GM18861 (cell line): ENCODE measurements around the gene SLC45A3.
"Not testable (repeated sequence)": the region's sequence is repeated elsewhere in the genome, so short reads cannot be mapped to it uniquely, and the experiment has no call there.

Experiments used
- ATAC-seq: cut with Tn5 transposase; IDR thresholded peaks from one replicate; pipeline ENCODE4 v1.9.1; 2021; ENCODE audit not compliant: unreplicated experiment

SLC45A3 gene

GRCh38 chr1:205680073-205680851, at the start of gene SLC45A3:
Gene SLC45A3 (minus strand): TSS chr1:205680509. CDS start chr1:205664656, 15,853 bp downstream.
- ATAC-seq, result no peak

DNA sequence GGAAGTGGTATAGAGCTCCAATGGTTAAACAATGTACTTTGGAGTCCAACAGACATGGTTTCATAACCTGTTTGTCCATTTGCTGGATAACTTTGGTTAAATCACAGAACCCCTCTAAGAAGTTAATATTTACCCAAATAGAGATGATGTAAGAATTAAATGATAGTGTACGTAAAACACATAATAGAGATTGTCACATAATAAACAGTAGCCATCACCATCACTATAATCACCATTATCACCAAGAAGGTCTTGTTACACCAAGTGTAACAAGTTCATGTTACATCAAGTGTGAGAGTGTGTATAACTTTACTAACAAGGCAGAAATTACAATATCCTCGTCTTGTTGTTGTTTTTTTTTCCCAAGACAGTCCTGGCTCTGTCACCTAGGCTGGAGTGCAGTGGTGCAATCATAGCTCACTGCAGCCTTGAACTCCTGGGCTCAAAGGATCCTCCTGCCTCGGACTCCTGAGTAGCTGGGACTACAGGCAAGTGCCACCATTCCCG, 46.4 kb upstream of the SLC45A3 start:
- no peak for ATAC-seq

GRCh38 chr1:205725514-205725913, 45.2 kb upstream of the SLC45A3 start:
- ATAC-seq, result no peak

DNA sequence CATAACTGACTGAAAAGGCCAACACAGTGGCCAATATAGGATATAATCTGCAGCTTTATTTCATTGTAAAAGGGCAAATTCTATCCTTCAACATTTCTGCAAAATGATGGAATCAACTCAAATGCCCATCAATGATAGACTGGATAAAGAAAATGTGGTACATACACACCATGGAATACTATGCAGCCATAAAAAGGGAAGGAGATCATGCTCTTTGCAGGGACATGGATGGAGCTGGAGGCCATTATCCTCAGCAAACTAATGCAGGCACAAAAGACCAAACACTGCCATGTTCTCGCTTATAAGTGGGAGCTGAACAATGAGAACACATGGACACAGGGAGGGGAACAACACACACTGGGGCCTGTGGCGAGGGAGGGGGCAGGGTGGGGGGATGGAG, 40.4 kb upstream of the SLC45A3 start:
- not testable (repeated sequence) for ATAC-seq

GRCh38 chr1:205719762-205720161, 39.5 kb upstream of the SLC45A3 start:
- ATAC-seq, result no peak

DNA sequence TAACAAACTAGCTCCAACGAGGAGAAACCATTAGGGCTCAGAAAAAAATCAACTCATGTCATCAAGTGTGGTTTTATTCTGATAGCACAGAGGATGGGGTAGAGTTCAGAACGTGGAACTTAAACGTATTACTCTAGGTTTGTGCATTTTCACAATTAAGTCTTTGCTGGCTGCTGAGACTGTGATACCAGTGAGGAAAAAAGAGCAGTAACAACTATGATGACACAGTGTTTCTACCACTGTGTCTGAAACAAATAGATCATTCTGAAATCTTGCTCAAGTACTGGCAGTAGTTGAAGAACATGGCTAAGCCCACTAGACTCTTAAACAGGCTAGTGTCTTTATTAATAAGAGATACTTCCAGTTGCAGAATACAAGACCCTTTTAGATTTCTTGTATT, 38.7 kb upstream of the SLC45A3 start:
- no peak for ATAC-seq

GRCh38 chr1:205716371-205717132, 36.2 kb upstream of the SLC45A3 start:
- no peak for ATAC-seq

GRCh38 chr1:205715628-205716027, 35.3 kb upstream of the SLC45A3 start:
- no peak for ATAC-seq

DNA sequence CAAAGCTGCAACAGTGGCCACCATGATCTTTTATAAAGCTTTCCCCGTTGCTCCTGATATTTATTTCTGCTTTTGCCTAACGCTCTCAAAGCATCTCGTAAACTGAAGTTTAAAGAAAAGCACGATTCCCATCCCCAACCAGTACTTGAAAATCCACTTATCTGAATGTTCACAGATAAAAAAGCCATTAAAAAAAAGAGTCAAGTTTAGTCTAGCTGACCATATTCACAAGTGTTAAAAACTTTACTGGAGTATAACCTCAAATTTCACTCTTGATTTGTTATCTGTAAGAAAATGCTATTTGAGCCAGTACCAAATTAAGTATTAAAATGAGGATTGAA, 34.6 kb upstream of the SLC45A3 start:
- ATAC-seq, result no peak

GRCh38 chr1:205714190-205714905, 34.0 kb upstream of the SLC45A3 start:
- ATAC-seq, result no peak

GRCh38 chr1:205711105-205712048, 31.1 kb upstream of the SLC45A3 start:
- ATAC-seq, result peak; percentile 46

- ATAC-seq, result no peak
Measured at GRCh38 chr1:205710201-205711062, 30.1 kb upstream of the SLC45A3 start.

- ATAC-seq, result no peak
Measured at GRCh38 chr1:205709640-205710039, 29.3 kb upstream of the SLC45A3 start.

GRCh38 chr1:205709059-205709398, 28.7 kb upstream of the SLC45A3 start:
- no peak for ATAC-seq

DNA sequence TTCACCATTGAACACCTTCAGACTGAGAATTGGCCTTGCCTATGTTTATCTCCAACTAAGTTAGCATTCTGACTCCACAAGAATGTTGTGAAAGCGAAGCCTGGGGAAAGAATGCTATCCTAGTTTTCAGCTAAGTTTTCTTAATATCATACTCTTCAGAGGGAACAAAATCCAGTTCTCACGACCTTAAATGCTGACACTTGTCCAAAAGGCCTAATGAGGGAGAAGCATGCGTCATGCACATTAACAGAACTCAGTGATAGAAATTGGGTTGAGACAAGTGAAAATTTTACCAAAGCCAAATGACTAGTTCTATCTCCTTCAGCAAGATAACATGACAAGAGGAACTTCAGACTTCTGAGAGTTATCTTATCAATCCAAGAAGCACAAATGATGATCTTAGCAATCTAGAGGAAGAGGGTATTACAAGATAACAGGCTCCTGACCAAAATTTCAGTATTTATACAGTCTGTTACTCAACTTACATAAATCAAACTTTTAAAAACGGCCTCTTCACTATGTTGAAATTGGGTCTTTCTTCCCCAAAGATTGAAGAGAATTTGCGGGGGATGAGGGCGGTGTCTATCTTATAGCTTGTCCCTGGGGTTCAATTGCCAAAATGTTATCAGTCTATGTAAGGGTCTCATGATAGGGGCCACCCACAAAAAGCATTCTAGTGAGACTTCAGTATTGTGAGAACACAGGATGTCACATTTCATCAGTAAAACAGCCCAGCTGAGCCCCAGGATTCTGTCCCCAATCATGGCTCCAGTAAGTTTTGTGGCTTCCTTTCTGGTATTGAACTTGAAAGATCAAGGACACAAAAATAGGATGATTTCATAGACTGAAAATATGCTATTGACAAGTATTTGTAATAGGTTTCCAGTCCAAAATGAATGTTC, 26.5 kb upstream of the SLC45A3 start:
- ATAC-seq, result no peak

DNA sequence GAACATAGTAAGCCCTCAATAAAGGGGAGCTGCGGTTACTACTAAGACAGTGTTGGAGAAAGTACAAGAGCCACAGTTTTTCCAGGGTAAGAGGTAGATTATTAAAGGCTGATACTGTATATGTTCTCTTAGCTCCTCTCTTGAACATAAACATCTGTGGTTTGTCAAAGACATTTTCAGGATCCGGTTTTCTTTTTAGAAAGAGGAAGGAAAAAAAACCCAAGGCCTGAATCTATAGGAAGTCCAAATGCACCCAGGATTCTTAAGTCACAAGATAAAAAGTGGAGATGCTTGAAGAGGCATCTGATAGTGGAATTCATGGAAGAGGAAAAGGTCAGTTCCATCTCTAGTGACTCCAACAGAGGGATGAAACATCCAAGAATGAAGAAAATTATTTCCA, 24.6 kb upstream of the SLC45A3 start:
- ATAC-seq, result no peak

- ATAC-seq, result no peak
Measured at GRCh38 chr1:205703072-205703471, 22.8 kb upstream of the SLC45A3 start.

GRCh38 chr1:205701891-205702290, 21.6 kb upstream of the SLC45A3 start:
- ATAC-seq, result no peak

DNA sequence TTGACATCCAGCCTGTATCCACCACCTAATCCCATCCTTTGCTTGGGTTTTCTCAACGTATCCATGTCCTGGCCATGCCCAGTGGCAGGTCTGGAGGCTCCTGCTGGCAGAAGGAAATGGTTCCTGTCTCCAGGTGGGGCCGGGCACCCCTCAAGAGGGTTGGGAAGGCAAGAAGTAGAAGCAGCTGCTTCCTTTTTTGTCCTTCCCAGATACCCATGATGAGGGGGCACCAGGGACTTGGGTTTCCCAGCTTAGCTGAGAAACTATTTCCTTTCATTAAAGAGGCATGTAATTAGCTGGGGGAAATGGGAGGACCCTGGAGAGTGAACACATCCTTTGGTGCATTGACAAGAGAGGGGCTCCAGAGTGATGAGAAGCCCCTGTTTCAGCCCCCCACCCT, 21.1 kb upstream of the SLC45A3 start:
- ATAC-seq, result no peak
